ENCODE data around the gene MYO10.

DNA sequence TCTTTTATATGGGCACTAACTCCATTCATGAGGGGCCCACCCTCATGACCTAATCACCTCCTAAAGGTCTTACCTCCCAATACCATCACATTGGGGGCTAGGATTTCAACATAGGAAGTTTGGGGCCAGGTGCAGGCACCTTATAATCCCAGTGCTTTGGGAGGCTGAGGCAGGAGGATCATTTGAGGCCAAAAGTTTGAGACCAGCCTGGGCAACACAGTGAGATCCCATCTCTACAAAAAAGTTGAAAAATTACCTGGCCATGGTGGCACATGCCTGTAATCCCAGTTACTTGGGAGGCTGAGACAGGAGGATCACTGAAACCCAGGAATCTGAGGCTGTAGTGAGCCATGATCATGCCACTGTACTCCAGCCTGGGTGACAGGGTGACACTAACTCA lies 76.7 kb downstream of the MYO10 start:
- TF ChIP-seq, protein P1, sequence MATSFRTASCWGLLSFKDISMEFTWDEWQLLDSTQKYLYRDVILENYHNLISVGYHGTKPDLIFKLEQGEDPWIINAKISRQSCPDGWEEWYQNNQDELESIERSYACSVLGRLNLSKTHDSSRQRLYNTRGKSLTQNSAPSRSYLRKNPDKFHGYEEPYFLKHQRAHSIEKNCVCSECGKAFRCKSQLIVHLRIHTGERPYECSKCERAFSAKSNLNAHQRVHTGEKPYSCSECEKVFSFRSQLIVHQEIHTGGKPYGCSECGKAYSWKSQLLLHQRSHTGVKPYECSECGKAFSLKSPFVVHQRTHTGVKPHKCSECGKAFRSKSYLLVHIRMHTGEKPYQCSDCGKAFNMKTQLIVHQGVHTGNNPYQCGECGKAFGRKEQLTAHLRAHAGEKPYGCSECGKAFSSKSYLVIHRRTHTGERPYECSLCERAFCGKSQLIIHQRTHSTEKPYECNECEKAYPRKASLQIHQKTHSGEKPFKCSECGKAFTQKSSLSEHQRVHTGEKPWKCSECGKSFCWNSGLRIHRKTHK (tag by site-specific recombination; IDR thresholded peaks at IDR 0.05), result no peak
- TF ChIP-seq ZNF571 (tag by site-specific recombination; IDR thresholded peaks at IDR 0.05) (no peak), KLF10 (tag by site-specific recombination; IDR thresholded peaks at IDR 0.05) (no peak), SETDB1 (IDR thresholded peaks at IDR 0.05; ENCODE audit: insufficient read length, low read length) (no peak)
